ENCODE measurements around the gene ECI2. TPM values are rescaled to one million over a fixed set of nuclear protein-coding genes. Genes with fewer than 3 reads are reported as not detected.

ECI2 gene
- total RNA-seq, 4 donors from 2014 or later = 23.9 to 87.9 (median 50.7) TPM

GRCh38 chr6:4157506-4157905 lies 22.1 kb upstream of the ECI2 start:
- Histone ChIP-seq H3K27me3 (no peaks in the 10 kb centered on the region), H3K4me1 (no peaks in the 10 kb centered on the region), H3K27ac (no peak overlapping the region), H3K4me3 (no peak overlapping the region), H3K36me3 (no peaks in the 10 kb centered on the region), H3K9me3 (no peaks in the 10 kb centered on the region)
- TF ChIP-seq POLR2A (IDR thresholded peaks at IDR 0.05) = no peak
- no peak for TF ChIP-seq CTCF (IDR thresholded peaks at IDR 0.05)
- no peak for DNase-seq

- DNase-seq = peak in 2 of 3 donors; percentile 77 to 89
- TF ChIP-seq POLR2A (IDR thresholded peaks at IDR 0.05) (no peak), CTCF (IDR thresholded peaks at IDR 0.05) (peak; percentile 74 to 87 (median 86))
- Histone ChIP-seq H3K4me3 (no peak overlapping the region), H3K36me3 (no peaks in the 10 kb centered on the region), H3K27me3 (no peaks in the 10 kb centered on the region), H3K9me3 (no peaks in the 10 kb centered on the region), H3K27ac (no peak overlapping the region), H3K4me1 (no peaks in the 10 kb centered on the region)
Observed at GRCh38 chr6:4155848-4156466, 20.6 kb upstream of the ECI2 start.

GRCh38 chr6:4153514-4153985 lies 18.2 kb upstream of the ECI2 start:
- H3K36me3 ChIP-seq = no peaks in the 10 kb centered on the region
- H3K4me1 ChIP-seq = no peaks in the 10 kb centered on the region
- no peaks in the 10 kb centered on the region for H3K27me3 ChIP-seq
- no peak overlapping the region for H3K4me3 ChIP-seq
- DNase-seq = no peak
- peak overlapping the region in 1 of 4 donors; percentile 28 for H3K27ac ChIP-seq
- H3K9me3 ChIP-seq = no peaks in the 10 kb centered on the region
- TF ChIP-seq POLR2A (IDR thresholded peaks at IDR 0.05) = no peak
- no peak for TF ChIP-seq CTCF (IDR thresholded peaks at IDR 0.05)

- Histone ChIP-seq H3K27ac (no peak overlapping the region), H3K36me3 (no peaks in the 10 kb centered on the region), H3K27me3 (no peaks in the 10 kb centered on the region), H3K4me1 (no peaks in the 10 kb centered on the region), H3K4me3 (no peak overlapping the region), H3K9me3 (no peaks in the 10 kb centered on the region)
- no peak for DNase-seq
- no peak for TF ChIP-seq POLR2A (IDR thresholded peaks at IDR 0.05)
- no peak for TF ChIP-seq CTCF (IDR thresholded peaks at IDR 0.05)
Observed at GRCh38 chr6:4145083-4145482, 9.7 kb upstream of the ECI2 start.

GRCh38 chr6:4139272-4139671 lies 3.9 kb upstream of the ECI2 start:
- peaks cover 0 to 9% (median 4%) of the 10 kb centered on the region in 4 donors for H3K4me1 ChIP-seq
- TF ChIP-seq POLR2A (IDR thresholded peaks at IDR 0.05) (no peak), CTCF (IDR thresholded peaks at IDR 0.05) (no peak)
- H3K27me3 ChIP-seq = no peaks in the 10 kb centered on the region
- H3K27ac ChIP-seq = no peak overlapping the region
- no peak overlapping the region for H3K4me3 ChIP-seq
- DNase-seq = no peak
- H3K36me3 ChIP-seq = no peaks in the 10 kb centered on the region
- no peaks in the 10 kb centered on the region for H3K9me3 ChIP-seq

Measured in Peyer's patch (tissue), 4 donors.